NCI-H1417 treated with DMSO at 0.1 percent for 48 hours (cell line): Measurements from ENCODE around the gene SUMF2.
A peak's percentile ranks its signal among the peaks of the same experiment; 100 is the strongest.
"Not testable (repeated sequence)": the region's sequence is repeated elsewhere in the genome, so short reads cannot be mapped to it uniquely, and the experiment has no call there.

Source experiments
- DNase-seq: peaks from one replicate; lab custom pipeline; 2025; lab: John Stamatoyannopoulos, UW

The SUMF2 gene

GRCh38 chr7:56063500-56063881 is 595 bp upstream of the SUMF2 start:
- no peak for DNase-seq

- DNase-seq = not testable (repeated sequence)
Measured at GRCh38 chr7:56066376-56066775, 2.3 kb downstream of the SUMF2 start.

- DNase-seq = no peak
Measured at GRCh38 chr7:56074371-56074791, 10.3 kb downstream of the SUMF2 start.

GRCh38 chr7:56077681-56078080 is 13.6 kb downstream of the SUMF2 start:
- DNase-seq = no peak

GRCh38 chr7:56078196-56078595 is 14.1 kb downstream of the SUMF2 start:
- no peak for DNase-seq

GRCh38 chr7:56079450-56080185 is 15.5 kb downstream of the SUMF2 start:
- DNase-seq = no peak

GRCh38 chr7:56080726-56081435 is 16.8 kb downstream of the SUMF2 start:
- DNase-seq = not testable (repeated sequence)

GRCh38 chr7:56081626-56082340 is 17.7 kb downstream of the SUMF2 start:
- no peak for DNase-seq

GRCh38 chr7:56083150-56083785 is 19.2 kb downstream of the SUMF2 start:
- DNase-seq = no peak

GRCh38 chr7:56086761-56087160 is 22.7 kb downstream of the SUMF2 start:
- no peak for DNase-seq

GRCh38 chr7:56087445-56087844 is 23.4 kb downstream of the SUMF2 start:
- DNase-seq = no peak

- DNase-seq = no peak
Measured at GRCh38 chr7:56091591-56091990, 27.5 kb downstream of the SUMF2 start.

GRCh38 chr7:56092388-56092787 is 28.3 kb downstream of the SUMF2 start:
- not testable (repeated sequence) for DNase-seq

- DNase-seq = no peak
Measured at GRCh38 chr7:56092789-56093531, 28.9 kb downstream of the SUMF2 start, which contains the start of gene PHKG1. Gene PHKG1, minus strand, starts transcription at chr7:56092952. Its CDS starts 4,011 bp downstream, at chr7:56088941.

- DNase-seq = no peak
Measured at GRCh38 chr7:56097700-56098099, 33.6 kb downstream of the SUMF2 start.

- not testable (repeated sequence) for DNase-seq
Measured at GRCh38 chr7:56098187-56099008, 34.3 kb downstream of the SUMF2 start.

- DNase-seq = no peak
Measured at GRCh38 chr7:56099653-56100052, 35.6 kb downstream of the SUMF2 start.

- not testable (repeated sequence) for DNase-seq
Measured at GRCh38 chr7:56104138-56104537, 40.1 kb downstream of the SUMF2 start.

GRCh38 chr7:56105508-56105907 is 41.4 kb downstream of the SUMF2 start:
- DNase-seq = peak; percentile 11
